Jurkat, Clone E6-1 (cell line): ENCODE data around the gene MICALL2.

Source experiments
- DNase-seq: peaks from one replicate; pipeline ENCODE4 v3.0.0-alpha.2; 2011; ENCODE audit warnings: low read depth, low spot score
- H3K4me3 ChIP-seq: 2 replicates; pipeline ENCODE4 v1.5.1; 2011; ENCODE audit warnings: mild to moderate bottlenecking, low read length, control low read depth, moderate library complexity

The MICALL2 gene

GRCh38 chr7:1494866-1495563 is 35.7 kb upstream of the MICALL2 start:
- no peak for DNase-seq

GRCh38 chr7:1494447-1494846 is 35.2 kb upstream of the MICALL2 start:
- DNase-seq, result no peak
- no peak overlapping the region for H3K4me3 ChIP-seq

More at GRCh38 chr7:1494866-1495563, 35.7 kb upstream of the MICALL2 start:
- no peak overlapping the region for H3K4me3 ChIP-seq

- no peak overlapping the region for H3K4me3 ChIP-seq
- DNase-seq, result no peak
These were observed 34.3 kb upstream of the MICALL2 start for GRCh38 chr7:1493571-1493970.

- no peak for DNase-seq
- no peak overlapping the region for H3K4me3 ChIP-seq
These were observed 33.9 kb upstream of the MICALL2 start for GRCh38 chr7:1493129-1493528.

- H3K4me3 ChIP-seq, result no peak overlapping the region
- DNase-seq, result no peak
These were observed 33.4 kb upstream of the MICALL2 start for GRCh38 chr7:1492640-1493039.

- no peak for DNase-seq
- no peak overlapping the region for H3K4me3 ChIP-seq
These were observed 33.0 kb upstream of the MICALL2 start for GRCh38 chr7:1492221-1492620.

- DNase-seq, result no peak
- no peak overlapping the region for H3K4me3 ChIP-seq
These were observed 31.6 kb upstream of the MICALL2 start for GRCh38 chr7:1490837-1491236.

- DNase-seq, result no peak
- no peak overlapping the region for H3K4me3 ChIP-seq
These were observed 30.1 kb upstream of the MICALL2 start for GRCh38 chr7:1489336-1489735.

- DNase-seq, result no peak
These were observed 28.7 kb upstream of the MICALL2 start for GRCh38 chr7:1488016-1488415.

GRCh38 chr7:1487466-1487865 is 28.2 kb upstream of the MICALL2 start:
- no peak for DNase-seq

More at GRCh38 chr7:1488016-1488415, 28.7 kb upstream of the MICALL2 start:
- no peak overlapping the region for H3K4me3 ChIP-seq

GRCh38 chr7:1486571-1486970 is 27.3 kb upstream of the MICALL2 start:
- DNase-seq, result no peak
- H3K4me3 ChIP-seq, result no peak overlapping the region

More at GRCh38 chr7:1487466-1487865, 28.2 kb upstream of the MICALL2 start:
- H3K4me3 ChIP-seq, result no peak overlapping the region

- no peak for DNase-seq
These were observed 25.9 kb upstream of the MICALL2 start for GRCh38 chr7:1485156-1485555.

GRCh38 chr7:1484569-1484968 is 25.3 kb upstream of the MICALL2 start:
- no peak for DNase-seq
- H3K4me3 ChIP-seq, result no peak overlapping the region

More at GRCh38 chr7:1485156-1485555, 25.9 kb upstream of the MICALL2 start:
- no peak overlapping the region for H3K4me3 ChIP-seq

GRCh38 chr7:1483536-1484505 is 24.6 kb upstream of the MICALL2 start:
- DNase-seq, result no peak
- H3K4me3 ChIP-seq, result no peak overlapping the region

- no peak for DNase-seq
- no peak overlapping the region for H3K4me3 ChIP-seq
These were observed 23.8 kb upstream of the MICALL2 start for GRCh38 chr7:1483079-1483478.

GRCh38 chr7:1481300-1481699 is 22.0 kb upstream of the MICALL2 start:
- H3K4me3 ChIP-seq, result no peak overlapping the region
- no peak for DNase-seq

- no peak overlapping the region for H3K4me3 ChIP-seq
- no peak for DNase-seq
These were observed 21.4 kb upstream of the MICALL2 start for GRCh38 chr7:1480670-1481069.

- DNase-seq, result no peak
- H3K4me3 ChIP-seq, result no peak overlapping the region
These were observed 20.0 kb upstream of the MICALL2 start for GRCh38 chr7:1479287-1479686.

GRCh38 chr7:1478480-1478879 is 19.2 kb upstream of the MICALL2 start:
- no peak for DNase-seq

GRCh38 chr7:1476859-1477258 is 17.6 kb upstream of the MICALL2 start:
- H3K4me3 ChIP-seq, result no peak overlapping the region
- DNase-seq, result no peak

More at GRCh38 chr7:1478480-1478879, 19.2 kb upstream of the MICALL2 start:
- H3K4me3 ChIP-seq, result no peak overlapping the region
